K562 (cell line): ENCODE data around the gene MTMR6.

ENCODE experiments used
- TAL1 ChIP-seq: fragments of 450-650 bp; IDR thresholded peaks from 2 replicates; pipeline ENCODE4 v1.6.1; 2016; ENCODE audit warnings: mild to moderate bottlenecking
- ZNF174 ChIP-seq: fragments of 250-450 bp; sonication (Bioruptor Pico); IDR thresholded peaks from 2 replicates; pipeline ENCODE4 v1.4.0; 2020; ENCODE audit warnings: mild to moderate bottlenecking

GRCh38 chr13:25295701-25296100 lies 8.4 kb upstream of the MTMR6 start:
- TF ChIP-seq ZNF174 (no peak), TAL1 (no peak)
